ENCODE results near the gene MINAR1.

- TF ChIP-seq CTCF (conservative IDR thresholded peaks at IDR 0.05; ENCODE audit: low read length) (no peak), EZH2phosphoT487 (IDR thresholded peaks at IDR 0.05; ENCODE audit: borderline replicate concordance) (no peak)
These were observed 6.4 kb upstream of the MINAR1 start for GRCh38 chr15:79425591-79426295.
